Epithelial cell of proximal tubule (primary cell): Measurements from ENCODE around the gene YWHAE. TPM values are rescaled to one million over a fixed set of nuclear protein-coding genes. Genes with fewer than 3 reads are reported as not detected.

ENCODE experiments used
- DNase-seq: peaks from one replicate; pipeline ENCODE4 v3.0.0-alpha.2; 2011; ENCODE audit warnings: low read depth
- H3K4me3 ChIP-seq: 2 replicates; pipeline ENCODE4 v1.5.1; 2011; ENCODE audit warnings: low read depth, mild to moderate bottlenecking, low read length
- total RNA-seq: library from RNA; depleted of rRNA; stranded (reverse); fragments of >200 nt; gene quantifications from 2 replicates; pipeline ENCODE4 v1.2.3, GENCODE V29; 2015
- TF ChIP-seq, protein P1 (sequence below): conservative IDR thresholded peaks from 2 replicates; pipeline ENCODE4 v1.5.1; 2012; ENCODE audit warnings: low read depth, mild to moderate bottlenecking, low read length

The YWHAE gene
- total RNA-seq, 1 donor from 2014 or later, result 1,239 TPM

DNA sequence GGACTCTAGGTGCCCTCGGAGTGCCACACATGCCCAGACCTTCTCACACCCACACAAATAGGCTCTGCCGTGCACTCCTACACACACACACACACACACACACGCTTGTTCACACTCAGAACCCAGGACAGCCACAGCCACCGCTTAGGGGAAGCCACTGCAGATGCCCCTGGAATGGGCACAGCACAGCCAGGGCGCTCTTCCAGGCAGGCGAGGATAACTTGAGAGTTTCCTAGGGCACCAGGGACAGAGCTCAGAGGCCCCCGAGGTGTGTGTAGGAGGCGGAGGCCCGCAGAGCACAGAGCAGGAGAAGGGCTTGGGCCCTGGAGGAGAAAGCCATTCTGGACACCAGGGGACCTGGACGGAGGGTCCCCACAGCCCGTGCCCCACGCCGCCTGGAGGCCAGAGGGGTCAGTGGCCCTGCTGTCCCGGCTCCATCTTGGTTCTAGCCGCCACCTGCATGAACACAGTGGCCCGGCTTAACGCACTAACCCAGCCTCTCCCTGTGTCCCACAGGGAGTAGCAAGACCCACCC, 99.6 kb downstream of the YWHAE start:
- DNase-seq, result no peak
- no peak overlapping the region for H3K4me3 ChIP-seq
- TF ChIP-seq, protein P1, sequence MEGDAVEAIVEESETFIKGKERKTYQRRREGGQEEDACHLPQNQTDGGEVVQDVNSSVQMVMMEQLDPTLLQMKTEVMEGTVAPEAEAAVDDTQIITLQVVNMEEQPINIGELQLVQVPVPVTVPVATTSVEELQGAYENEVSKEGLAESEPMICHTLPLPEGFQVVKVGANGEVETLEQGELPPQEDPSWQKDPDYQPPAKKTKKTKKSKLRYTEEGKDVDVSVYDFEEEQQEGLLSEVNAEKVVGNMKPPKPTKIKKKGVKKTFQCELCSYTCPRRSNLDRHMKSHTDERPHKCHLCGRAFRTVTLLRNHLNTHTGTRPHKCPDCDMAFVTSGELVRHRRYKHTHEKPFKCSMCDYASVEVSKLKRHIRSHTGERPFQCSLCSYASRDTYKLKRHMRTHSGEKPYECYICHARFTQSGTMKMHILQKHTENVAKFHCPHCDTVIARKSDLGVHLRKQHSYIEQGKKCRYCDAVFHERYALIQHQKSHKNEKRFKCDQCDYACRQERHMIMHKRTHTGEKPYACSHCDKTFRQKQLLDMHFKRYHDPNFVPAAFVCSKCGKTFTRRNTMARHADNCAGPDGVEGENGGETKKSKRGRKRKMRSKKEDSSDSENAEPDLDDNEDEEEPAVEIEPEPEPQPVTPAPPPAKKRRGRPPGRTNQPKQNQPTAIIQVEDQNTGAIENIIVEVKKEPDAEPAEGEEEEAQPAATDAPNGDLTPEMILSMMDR, result no peak

DNA sequence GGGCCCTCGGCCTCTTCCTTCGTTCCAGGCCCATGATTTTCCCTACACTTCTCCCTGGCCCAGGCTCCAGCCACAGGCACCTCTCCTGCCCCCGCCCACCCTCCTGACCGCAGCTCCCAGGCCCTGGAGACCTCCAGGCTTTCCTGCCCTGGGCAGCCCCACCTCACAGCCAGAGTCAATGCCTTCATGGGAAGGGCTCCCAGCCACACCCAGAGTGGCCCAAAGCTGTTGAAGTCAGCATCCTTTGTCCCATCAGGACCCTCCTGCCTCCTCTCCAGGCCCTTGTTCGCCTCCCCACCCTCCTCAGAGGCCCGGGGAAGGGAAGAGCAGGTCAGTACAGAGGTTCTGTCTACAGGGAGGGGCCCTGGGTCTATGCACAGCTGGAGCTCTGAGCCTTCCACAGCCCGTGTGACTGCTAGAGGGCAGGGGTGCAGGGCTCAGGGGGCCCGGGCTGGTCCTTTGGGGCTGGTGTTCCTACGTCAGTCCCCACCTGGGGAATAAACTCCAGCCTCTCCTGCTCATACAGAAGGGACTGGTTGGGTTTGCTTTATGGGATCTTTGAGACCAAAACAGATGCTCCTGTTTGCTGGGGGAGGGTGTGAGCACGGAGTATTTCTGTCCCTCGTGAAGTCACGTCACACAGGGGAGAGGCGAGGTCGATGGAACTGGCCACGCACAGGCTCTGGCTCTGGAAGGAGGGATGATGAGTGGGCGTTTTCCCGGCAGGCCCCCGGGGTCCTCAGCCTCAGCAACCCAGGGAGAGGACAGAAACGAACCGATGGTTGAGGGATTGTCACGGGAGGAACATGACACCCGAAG, 100.3 kb downstream of the YWHAE start:
- no peak overlapping the region for H3K4me3 ChIP-seq
- TF ChIP-seq, protein P1, result no peak
- DNase-seq, result no peak

DNA sequence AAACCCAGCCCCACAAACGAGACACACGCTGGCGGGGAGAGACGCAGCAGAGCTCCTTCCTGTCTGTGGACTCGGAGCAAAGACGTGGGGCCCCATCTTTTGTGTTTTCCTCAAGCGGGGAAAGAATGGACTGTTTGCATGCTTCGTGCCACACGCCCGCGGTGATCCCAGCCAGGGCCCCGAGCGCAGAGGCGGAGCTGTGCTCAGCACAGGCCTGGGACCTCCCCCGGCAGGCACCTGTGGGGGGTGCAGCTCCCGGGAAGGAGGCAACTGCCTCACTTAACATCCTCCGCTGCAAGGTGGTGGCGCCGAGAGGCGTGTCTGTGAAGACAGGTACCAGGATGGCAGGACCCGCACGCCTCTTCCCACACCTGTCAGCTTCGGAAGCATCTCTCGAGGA, 101.4 kb downstream of the YWHAE start:
- no peak overlapping the region for H3K4me3 ChIP-seq
- DNase-seq, result no peak
- TF ChIP-seq, protein P1, result no peak

Other genes starting within 250 kb of the YWHAE start
- gene ABR, start 220.2 kb downstream of the YWHAE start, total RNA-seq, result 111 and 195 TPM in 2 replicates
- not detected in 2 replicates for gene BHLHA9, start 129.8 kb downstream of the YWHAE start, total RNA-seq
- gene TRARG1, start 120.6 kb downstream of the YWHAE start, total RNA-seq, result not detected in 2 replicates
- 57.1 and 82.8 TPM in 2 replicates for gene CRK, start 56.0 kb upstream of the YWHAE start, total RNA-seq
- 94.7 and 120 TPM in 2 replicates for gene MYO1C, start 92.5 kb upstream of the YWHAE start, total RNA-seq
- gene INPP5K, start 116.4 kb upstream of the YWHAE start, total RNA-seq, result 10.7 and 27.3 TPM in 2 replicates
- gene PITPNA, start 162.6 kb upstream of the YWHAE start, total RNA-seq, result 25.9 and 32.5 TPM in 2 replicates
- gene SLC43A2, start 228.6 kb upstream of the YWHAE start, total RNA-seq, result 2.3 and 12.9 TPM in 2 replicates
- 14.5 and 19.8 TPM in 2 replicates for gene SCARF1, start 245.5 kb upstream of the YWHAE start, total RNA-seq
- 18.2 and 21.4 TPM in 2 replicates for gene RILP, start 249.6 kb upstream of the YWHAE start, total RNA-seq